Measurements from ENCODE around the gene CREBBP. TPM values are rescaled to one million over a fixed set of nuclear protein-coding genes. Genes with fewer than 3 reads are reported as not detected.

CREBBP gene
- total RNA-seq, 2 experiments from 2014 or later, result 36.0 to 72.3 TPM

DNA sequence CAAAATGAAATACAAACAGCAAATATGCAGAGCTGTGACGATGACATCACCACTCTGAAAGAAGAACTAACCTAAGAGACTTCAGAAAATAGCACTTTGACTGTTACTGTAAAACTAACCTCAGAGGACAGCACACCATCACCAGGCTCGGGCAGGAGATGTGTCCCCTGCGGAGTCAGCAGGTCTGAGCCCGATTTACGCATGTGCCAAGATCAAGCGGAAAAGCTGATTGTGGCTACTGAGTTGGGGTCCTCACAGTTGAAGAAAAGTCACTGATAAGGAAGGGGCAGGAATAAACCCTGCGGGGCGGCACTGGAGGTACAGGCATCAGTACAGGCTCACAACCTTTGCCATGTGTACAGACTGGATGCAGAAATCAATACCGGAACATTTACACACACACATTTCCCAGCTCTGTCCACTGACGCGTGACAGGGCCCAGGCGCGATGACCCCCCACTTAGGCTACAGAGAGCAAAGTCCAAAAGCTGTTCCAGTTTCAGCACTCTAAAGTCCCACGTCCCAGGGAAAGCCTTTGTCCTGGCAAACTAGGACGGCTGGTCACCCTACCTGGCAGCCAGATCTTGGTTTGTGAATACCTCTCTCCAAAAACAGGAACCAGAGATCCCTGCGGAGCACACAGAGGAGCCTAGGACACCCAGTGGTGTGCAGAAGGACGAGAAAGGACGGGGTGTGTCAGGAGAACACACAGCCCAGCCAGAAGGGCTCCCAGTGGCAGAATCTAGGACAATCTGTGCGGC is 184.7 kb downstream of the CREBBP start:
- no peak overlapping the region for H3K4me2 ChIP-seq (ENCODE audit: low read length)
- H4K20me1 ChIP-seq (ENCODE audit: insufficient read depth, low read length), result no peaks in the 10 kb centered on the region
- no peaks in the 10 kb centered on the region for H3K4me1 ChIP-seq (ENCODE audit: insufficient read depth, low read length, poor library complexity, severe bottlenecking)
- H3K27ac ChIP-seq (ENCODE audit: low read depth, low read length, poor library complexity, severe bottlenecking), result no peak overlapping the region
- intact Hi-C loops (cut with micrococcal nuclease; ENCODE audit: unreplicated experiment), result no loop called here
- ChIA-PET CTCF (ENCODE audit: unreplicated experiment) (no interaction called here), POLR2A (interaction anchor here (0.6 to 0.7 kb wide), 2 partner anchors 9 to 347 kb away, joined by 3 to 6 read pairs; no protein-coding TSS in a partner anchor)
- H3K36me3 ChIP-seq (ENCODE audit: insufficient read depth, low read length), result peaks cover 69% of the 10 kb centered on the region
- H3K79me2 ChIP-seq (ENCODE audit: insufficient read depth, low read depth, low read length), result peaks cover 41% of the 10 kb centered on the region
- 0 out of 2 replicates have a peak, but pooled peaks cover 4% of the 10 kb centered on the region for H3K9me3 ChIP-seq (ENCODE audit: low read length)
- H3K4me3 ChIP-seq (ENCODE audit: low read depth, low read length, poor library complexity, severe bottlenecking), result no peak overlapping the region
- no peaks in the 10 kb centered on the region for H3K9me2 ChIP-seq (ENCODE audit: insufficient read depth, low read length)
- TF ChIP-seq EZH2phosphoT487 (IDR thresholded peaks at IDR 0.05; ENCODE audit: borderline replicate concordance, low read depth, low read length), result no peak
- TF ChIP-seq, protein P1, sequence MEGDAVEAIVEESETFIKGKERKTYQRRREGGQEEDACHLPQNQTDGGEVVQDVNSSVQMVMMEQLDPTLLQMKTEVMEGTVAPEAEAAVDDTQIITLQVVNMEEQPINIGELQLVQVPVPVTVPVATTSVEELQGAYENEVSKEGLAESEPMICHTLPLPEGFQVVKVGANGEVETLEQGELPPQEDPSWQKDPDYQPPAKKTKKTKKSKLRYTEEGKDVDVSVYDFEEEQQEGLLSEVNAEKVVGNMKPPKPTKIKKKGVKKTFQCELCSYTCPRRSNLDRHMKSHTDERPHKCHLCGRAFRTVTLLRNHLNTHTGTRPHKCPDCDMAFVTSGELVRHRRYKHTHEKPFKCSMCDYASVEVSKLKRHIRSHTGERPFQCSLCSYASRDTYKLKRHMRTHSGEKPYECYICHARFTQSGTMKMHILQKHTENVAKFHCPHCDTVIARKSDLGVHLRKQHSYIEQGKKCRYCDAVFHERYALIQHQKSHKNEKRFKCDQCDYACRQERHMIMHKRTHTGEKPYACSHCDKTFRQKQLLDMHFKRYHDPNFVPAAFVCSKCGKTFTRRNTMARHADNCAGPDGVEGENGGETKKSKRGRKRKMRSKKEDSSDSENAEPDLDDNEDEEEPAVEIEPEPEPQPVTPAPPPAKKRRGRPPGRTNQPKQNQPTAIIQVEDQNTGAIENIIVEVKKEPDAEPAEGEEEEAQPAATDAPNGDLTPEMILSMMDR (conservative IDR thresholded peaks at IDR 0.05; ENCODE audit: low read length), result no peak
- DNase-seq (ENCODE audit: low spot score), result no peak
- H2AFZ ChIP-seq (ENCODE audit: low read length), result no peak overlapping the region
- no TSS peak for BruUV-seq (replicated peaks)

DNA sequence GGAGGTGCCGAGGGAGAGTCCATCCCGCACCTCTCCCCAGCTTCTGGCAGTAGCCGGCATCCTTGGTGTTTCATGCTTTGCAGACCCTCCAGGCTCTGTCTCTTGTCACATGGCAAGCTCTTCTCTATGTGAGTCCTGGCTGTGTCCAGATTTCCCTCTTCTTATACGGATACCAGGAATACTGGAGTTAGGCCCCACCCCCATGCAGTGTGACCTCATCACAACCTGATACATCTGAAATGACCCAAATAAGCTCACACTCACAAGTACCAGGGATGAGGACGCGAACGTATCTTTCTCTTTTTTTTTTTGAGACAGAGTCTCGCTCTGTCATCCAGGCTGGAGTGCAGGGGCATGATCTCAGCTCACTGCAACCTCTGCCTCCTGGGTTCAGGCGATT is 186.5 kb downstream of the CREBBP start:
- intact Hi-C loops (cut with micrococcal nuclease; ENCODE audit: unreplicated experiment), result no loop called here
- ChIA-PET CTCF (ENCODE audit: unreplicated experiment) (no interaction called here), POLR2A (no interaction called here)
- H4K20me1 ChIP-seq (ENCODE audit: insufficient read depth, low read length), result no peaks in the 10 kb centered on the region
- peaks cover 67% of the 10 kb centered on the region for H3K36me3 ChIP-seq (ENCODE audit: insufficient read depth, low read length)
- no peak overlapping the region for H2AFZ ChIP-seq (ENCODE audit: low read length)
- no TSS peak for BruUV-seq (replicated peaks)
- DNase-seq (ENCODE audit: low spot score), result no peak
- H3K4me3 ChIP-seq (ENCODE audit: low read depth, low read length, poor library complexity, severe bottlenecking), result no peak overlapping the region
- H3K79me2 ChIP-seq (ENCODE audit: insufficient read depth, low read depth, low read length), result peaks cover 27% of the 10 kb centered on the region
- no peaks in the 10 kb centered on the region for H3K4me1 ChIP-seq (ENCODE audit: insufficient read depth, low read length, poor library complexity, severe bottlenecking)
- no peak overlapping the region for H3K4me2 ChIP-seq (ENCODE audit: low read length)
- 0 out of 2 replicates have a peak, but pooled peaks cover 4% of the 10 kb centered on the region for H3K9me3 ChIP-seq (ENCODE audit: low read length)
- H3K9me2 ChIP-seq (ENCODE audit: insufficient read depth, low read length), result no peaks in the 10 kb centered on the region
- no peak overlapping the region for H3K27ac ChIP-seq (ENCODE audit: low read depth, low read length, poor library complexity, severe bottlenecking)
- TF ChIP-seq EZH2phosphoT487 (IDR thresholded peaks at IDR 0.05; ENCODE audit: borderline replicate concordance, low read depth, low read length), result no peak
- TF ChIP-seq, protein P1 (conservative IDR thresholded peaks at IDR 0.05; ENCODE audit: low read length), result no peak

DNA sequence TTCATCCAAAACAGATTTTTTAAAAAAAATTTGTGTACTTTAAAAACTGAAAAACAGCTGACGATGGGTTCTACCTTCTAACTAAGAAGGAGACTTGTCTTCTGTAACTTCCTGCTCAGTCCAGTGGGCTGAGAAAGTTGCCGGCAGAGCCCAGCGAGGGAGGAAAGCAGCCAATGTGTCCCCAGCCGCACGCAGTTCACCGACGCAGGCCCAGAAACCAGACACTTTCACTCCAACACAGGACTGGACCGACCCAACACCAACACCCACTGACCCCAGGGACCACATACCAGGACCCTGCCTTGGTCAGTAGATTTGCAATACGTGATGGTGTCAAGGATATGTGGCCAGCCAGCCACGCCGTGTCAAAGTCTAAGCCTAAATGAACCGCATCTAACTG is 188.8 kb downstream of the CREBBP start:
- Histone ChIP-seq H3K4me1 (ENCODE audit: insufficient read depth, low read length, poor library complexity, severe bottlenecking) (no peaks in the 10 kb centered on the region), H3K4me3 (ENCODE audit: low read depth, low read length, poor library complexity, severe bottlenecking) (no peak overlapping the region), H3K9me2 (ENCODE audit: insufficient read depth, low read length) (no peaks in the 10 kb centered on the region), H3K4me2 (ENCODE audit: low read length) (no peak overlapping the region), H3K36me3 (ENCODE audit: insufficient read depth, low read length) (peaks cover 70% of the 10 kb centered on the region), H3K9me3 (ENCODE audit: low read length) (no peaks in the 10 kb centered on the region), H3K27ac (ENCODE audit: low read depth, low read length, poor library complexity, severe bottlenecking) (no peak overlapping the region), H2AFZ (ENCODE audit: low read length) (no peak overlapping the region), H4K20me1 (ENCODE audit: insufficient read depth, low read length) (no peaks in the 10 kb centered on the region), H3K79me2 (ENCODE audit: insufficient read depth, low read depth, low read length) (peaks cover 8% of the 10 kb centered on the region)
- intact Hi-C loops (cut with micrococcal nuclease; ENCODE audit: unreplicated experiment), result no loop called here
- no TSS peak for BruUV-seq (replicated peaks)
- POLR2A ChIA-PET, result interaction anchor here (0.6 to 0.7 kb wide), 2 partner anchors 11 to 28 kb away, joined by 3 to 4 read pairs; no protein-coding TSS in a partner anchor
- DNase-seq (ENCODE audit: low spot score), result no peak
- no peak for TF ChIP-seq EZH2phosphoT487 (IDR thresholded peaks at IDR 0.05; ENCODE audit: borderline replicate concordance, low read depth, low read length)
- TF ChIP-seq, protein P1 (conservative IDR thresholded peaks at IDR 0.05; ENCODE audit: low read length), result no peak
- CTCF ChIA-PET (ENCODE audit: unreplicated experiment), result no interaction called here

Measured in OCI-LY7 (cell line).